ENCODE results near the gene PFKFB2. TPM values are rescaled to one million over a fixed set of nuclear protein-coding genes. Genes with fewer than 3 reads are reported as not detected.

PFKFB2 gene
- total and polyA plus RNA-seq, 2 donors (not counting 3 experiments of a cell fraction or from before 2014, with no cell fraction given) = 0.70 to 2.0 TPM

GRCh38 chr1:207091200-207091908, 38.3 kb downstream of the PFKFB2 start:
- POLR2A ChIA-PET = no interaction called here

More at GRCh38 chr1:207091200-207091908, 38.3 kb downstream of the PFKFB2 start:
- Histone ChIP-seq H3K27ac (ENCODE audit: insufficient read depth, low read depth, low read length) (no peak overlapping the region), H3K79me2 (ENCODE audit: control insufficient read depth, insufficient read depth, low read length) (no peaks in the 10 kb centered on the region), H3K9ac (replicated peaks; ENCODE audit: extremely low read depth, insufficient read depth, low read length) (no peak overlapping the region), H3K27me3 (ENCODE audit: control insufficient read depth in 2 of 2, insufficient read depth in 2 of 2, low read length in 2 of 2) (peaks cover 0 to under 1% of the 10 kb centered on the region in 2 experiments), H4K20me1 (replicated peaks; ENCODE audit: control insufficient read depth, extremely low read depth, insufficient read depth, low read length) (no peaks in the 10 kb centered on the region), H3K4me1 (ENCODE audit: control insufficient read depth, extremely low read depth, insufficient read depth, low read length) (no peaks in the 10 kb centered on the region), H3K4me3 (replicated peaks in 1 of 3; ENCODE audit: insufficient read depth in 1 of 3, low read depth in 1 of 3, low read length in 3 of 3) (no peak overlapping the region), H3K9me3 (replicated peaks; ENCODE audit: control insufficient read depth, insufficient read depth, low read length) (no peaks in the 10 kb centered on the region), H3K9me1 (replicated peaks; ENCODE audit: control insufficient read depth, extremely low read depth, insufficient read depth, low read length) (no peaks in the 10 kb centered on the region), H2AFZ (ENCODE audit: low read depth, low read length) (no peak overlapping the region), H3K36me3 (ENCODE audit: control insufficient read depth in 2 of 2, extremely low read depth in 1 of 2, insufficient read depth in 2 of 2, low read length in 2 of 2) (no peaks in the 10 kb centered on the region), H3K4me2 (ENCODE audit: insufficient read depth, low read length) (no peak overlapping the region)
- intact Hi-C loops (cut with micrococcal nuclease) = no loop called here
- BruUV-seq (replicated peaks) = no TSS peak
- CTCF ChIA-PET = interaction anchor here (1.2 to 4.7 kb wide), 3 partner anchors 192 to 314 kb away, joined by 3 to 18 read pairs (median 4); no protein-coding TSS in a partner anchor
- no peak for DNase-seq (ENCODE audit: low read depth, low spot score)
- TF ChIP-seq POLR2AphosphoS5 (IDR thresholded peaks at IDR 0.05; ENCODE audit: insufficient read depth, low read depth, low read length) = no peak
- TF ChIP-seq, protein P1, sequence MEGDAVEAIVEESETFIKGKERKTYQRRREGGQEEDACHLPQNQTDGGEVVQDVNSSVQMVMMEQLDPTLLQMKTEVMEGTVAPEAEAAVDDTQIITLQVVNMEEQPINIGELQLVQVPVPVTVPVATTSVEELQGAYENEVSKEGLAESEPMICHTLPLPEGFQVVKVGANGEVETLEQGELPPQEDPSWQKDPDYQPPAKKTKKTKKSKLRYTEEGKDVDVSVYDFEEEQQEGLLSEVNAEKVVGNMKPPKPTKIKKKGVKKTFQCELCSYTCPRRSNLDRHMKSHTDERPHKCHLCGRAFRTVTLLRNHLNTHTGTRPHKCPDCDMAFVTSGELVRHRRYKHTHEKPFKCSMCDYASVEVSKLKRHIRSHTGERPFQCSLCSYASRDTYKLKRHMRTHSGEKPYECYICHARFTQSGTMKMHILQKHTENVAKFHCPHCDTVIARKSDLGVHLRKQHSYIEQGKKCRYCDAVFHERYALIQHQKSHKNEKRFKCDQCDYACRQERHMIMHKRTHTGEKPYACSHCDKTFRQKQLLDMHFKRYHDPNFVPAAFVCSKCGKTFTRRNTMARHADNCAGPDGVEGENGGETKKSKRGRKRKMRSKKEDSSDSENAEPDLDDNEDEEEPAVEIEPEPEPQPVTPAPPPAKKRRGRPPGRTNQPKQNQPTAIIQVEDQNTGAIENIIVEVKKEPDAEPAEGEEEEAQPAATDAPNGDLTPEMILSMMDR (IDR thresholded peaks at IDR 0.05; ENCODE audit: extremely low read depth in 1 of 2, insufficient read depth in 1 of 2, low read depth in 1 of 2, low read length in 2 of 2) = no peak
- TF ChIP-seq POLR2A (IDR thresholded peaks at IDR 0.05; ENCODE audit: low read depth, low read length) = no peak
- TF ChIP-seq, protein P2, sequence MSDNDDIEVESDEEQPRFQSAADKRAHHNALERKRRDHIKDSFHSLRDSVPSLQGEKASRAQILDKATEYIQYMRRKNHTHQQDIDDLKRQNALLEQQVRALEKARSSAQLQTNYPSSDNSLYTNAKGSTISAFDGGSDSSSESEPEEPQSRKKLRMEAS (IDR thresholded peaks at IDR 0.05; ENCODE audit: insufficient read depth, insufficient read length) = no peak
- TF ChIP-seq EZH2 (IDR thresholded peaks at IDR 0.05; ENCODE audit: borderline replicate concordance, low read depth, low read length, severe bottlenecking) = no peak
- TF ChIP-seq JUN (IDR thresholded peaks at IDR 0.05; ENCODE audit: borderline replicate concordance, insufficient read depth, insufficient read length, low read depth) = no peak
- dilution Hi-C loops (cut with MboI; ENCODE audit: extremely low pct_ligation_motif_present, low sequenced_read_pairs) = no loop called here
- FAIRE-seq = no peak
